ENCODE results near the gene ADGRV1. TPM values are rescaled to one million over a fixed set of nuclear protein-coding genes. Genes with fewer than 3 reads are reported as not detected.

ADGRV1 gene
- total RNA-seq, 1 experiment from 2014 or later: not detected

- intact Hi-C loops (cut with micrococcal nuclease): no loop called here
- BruUV-seq (replicated peaks): no TSS peak
- Mint-ChIP-seq H3K27ac (ENCODE audit: low read depth, unreplicated experiment) (no peak overlapping the region), H3K4me1 (ENCODE audit: insufficient read depth, unreplicated experiment) (peaks cover 9% of the 10 kb centered on the region), H3K4me3 (ENCODE audit: unreplicated experiment) (no peak overlapping the region), H3K27me3 (ENCODE audit: insufficient read depth, unreplicated experiment) (no peaks in the 10 kb centered on the region), H3K9me3 (ENCODE audit: unreplicated experiment) (no peaks in the 10 kb centered on the region), H3K36me3 (ENCODE audit: insufficient read depth, unreplicated experiment) (no peaks in the 10 kb centered on the region)
- ChIA-PET CTCF (interaction anchor here (0.6 to 2.2 kb wide), 5 partner anchors 11 to 507 kb away, joined by 3 to 6 read pairs (median 3); partner anchors contain the start of gene ARRDC3), POLR2A (interaction anchor here (2.1 to 4.1 kb wide), 2 partner anchors 11 to 506 kb away, joined by 8 to 28 read pairs; partner anchors contain the start of gene ARRDC3)
- no peak for TF ChIP-seq CTCF (IDR thresholded peaks at IDR 0.05; ENCODE audit: unreplicated experiment)
- no peak for DNase-seq (ENCODE audit: unreplicated experiment)
These were observed 319.5 kb downstream of the ADGRV1 start for GRCh38 chr5:90878081-90878480.

GRCh38 chr5:90878549-90879196 is 320.1 kb downstream of the ADGRV1 start:
- Mint-ChIP-seq H3K4me1 (ENCODE audit: insufficient read depth, unreplicated experiment) (peaks cover 6% of the 10 kb centered on the region), H3K27ac (ENCODE audit: low read depth, unreplicated experiment) (no peak overlapping the region), H3K27me3 (ENCODE audit: insufficient read depth, unreplicated experiment) (no peaks in the 10 kb centered on the region), H3K9me3 (ENCODE audit: unreplicated experiment) (no peaks in the 10 kb centered on the region), H3K36me3 (ENCODE audit: insufficient read depth, unreplicated experiment) (no peaks in the 10 kb centered on the region), H3K4me3 (ENCODE audit: unreplicated experiment) (no peak overlapping the region)
- no peak for TF ChIP-seq CTCF (IDR thresholded peaks at IDR 0.05; ENCODE audit: unreplicated experiment)
- peak; percentile 23 for DNase-seq (ENCODE audit: unreplicated experiment)
- POLR2A ChIA-PET: interaction anchor here (2.1 to 4.1 kb wide), 2 partner anchors 10 to 505 kb away, joined by 8 to 28 read pairs; partner anchors contain the start of gene ARRDC3
- CTCF ChIA-PET: interaction anchor here (0.5 to 2.2 kb wide), 6 partner anchors 9 to 506 kb away, joined by 3 to 6 read pairs (median 3); partner anchors contain the start of gene ARRDC3
- BruUV-seq (replicated peaks): no TSS peak
- intact Hi-C loops (cut with micrococcal nuclease): no loop called here

GRCh38 chr5:90881626-90882150 is 323.1 kb downstream of the ADGRV1 start:
- ChIA-PET CTCF (interaction anchor here (1.2 to 3.1 kb wide), 3 partner anchors 15 to 50 kb away, joined by 4 to 14 read pairs (median 13); no protein-coding TSS in a partner anchor), POLR2A (interaction anchor here (1.9 to 4.1 kb wide), 4 partner anchors 9 to 502 kb away, joined by 6 to 28 read pairs (median 10); partner anchors contain the start of gene ARRDC3)
- Mint-ChIP-seq H3K27me3 (ENCODE audit: insufficient read depth, unreplicated experiment) (no peaks in the 10 kb centered on the region), H3K4me3 (ENCODE audit: unreplicated experiment) (no peak overlapping the region), H3K4me1 (ENCODE audit: insufficient read depth, unreplicated experiment) (peaks cover 6% of the 10 kb centered on the region), H3K9me3 (ENCODE audit: unreplicated experiment) (no peaks in the 10 kb centered on the region), H3K36me3 (ENCODE audit: insufficient read depth, unreplicated experiment) (no peaks in the 10 kb centered on the region), H3K27ac (ENCODE audit: low read depth, unreplicated experiment) (no peak overlapping the region)
- no peak for TF ChIP-seq CTCF (IDR thresholded peaks at IDR 0.05; ENCODE audit: unreplicated experiment)
- no peak for DNase-seq (ENCODE audit: unreplicated experiment)
- intact Hi-C loops (cut with micrococcal nuclease): no loop called here
- no TSS peak for BruUV-seq (replicated peaks)

GRCh38 chr5:90882448-90882847 is 323.9 kb downstream of the ADGRV1 start:
- BruUV-seq (replicated peaks): no TSS peak
- intact Hi-C loops (cut with micrococcal nuclease): no loop called here
- DNase-seq (ENCODE audit: unreplicated experiment): no peak
- Mint-ChIP-seq H3K9me3 (ENCODE audit: unreplicated experiment) (no peaks in the 10 kb centered on the region), H3K27ac (ENCODE audit: low read depth, unreplicated experiment) (no peak overlapping the region), H3K36me3 (ENCODE audit: insufficient read depth, unreplicated experiment) (no peaks in the 10 kb centered on the region), H3K4me3 (ENCODE audit: unreplicated experiment) (no peak overlapping the region), H3K4me1 (ENCODE audit: insufficient read depth, unreplicated experiment) (peaks cover 14% of the 10 kb centered on the region), H3K27me3 (ENCODE audit: insufficient read depth, unreplicated experiment) (no peaks in the 10 kb centered on the region)
- POLR2A ChIA-PET: interaction anchor here (0.9 to 2.3 kb wide), 5 partner anchors 9 to 501 kb away, joined by 4 to 13 read pairs (median 6); partner anchors contain the start of gene ARRDC3
- TF ChIP-seq CTCF (IDR thresholded peaks at IDR 0.05; ENCODE audit: unreplicated experiment): no peak
- CTCF ChIA-PET: interaction anchor here (0.7 to 3.1 kb wide), 5 partner anchors 16 to 343 kb away, joined by 3 to 14 read pairs (median 4); no protein-coding TSS in a partner anchor
